Adrenal gland (tissue), 12 donors: ENCODE data around the gene SHE. TPM values are rescaled to one million over a fixed set of nuclear protein-coding genes. Genes with fewer than 3 reads are reported as not detected.

ENCODE experiments used
- DNase-seq, 7 donors: peaks; one replicate each; pipeline ENCODE4 v3.0.0-alpha.2; 2019 to 2020
- H3K27ac ChIP-seq, 5 donors: fragments of 200-600 bp; sonication (generic) in 4 of 5; 1 replicate in 3 of 5; 2 replicates in 2 of 5; pipeline versions ENCODE4 v1.5.1 to v1.8.0; 2016 to 2020; ENCODE audit warnings: mild to moderate bottlenecking in 1 of 5
- H3K27me3 ChIP-seq: fragments of 200-600 bp; 2 replicates; pipeline ENCODE4 v1.8.0; 2021
- H3K36me3 ChIP-seq, 2 donors: fragments of 200-600 bp; replicated peaks in 1 of 2; 1 replicate in 1 of 2; 2 replicates in 1 of 2; pipeline versions ENCODE4 v1.5.1 to v1.8.0; 2018 to 2022
- H3K4me1 ChIP-seq, 2 donors: fragments of 200-600 bp; replicated peaks in 1 of 2; 1 replicate in 1 of 2; 2 replicates in 1 of 2; pipeline versions ENCODE4 v1.5.1 to v1.8.0; 2018 to 2021
- H3K4me3 ChIP-seq, 4 donors: fragments of 200-600 bp; sonication (generic) in 3 of 4; one replicate each; pipeline ENCODE4 v1.5.1; 2016 to 2018
- H3K9me3 ChIP-seq, 3 donors: fragments of 200-600 bp; sonication (generic) in 1 of 3; replicated peaks in 1 of 3; 1 replicate in 2 of 3; 2 replicates in 1 of 3; pipeline versions ENCODE4 v1.5.1 to v1.8.0; 2016 to 2021
- CTCF ChIP-seq, 6 experiments: fragments of 450-650 bp in 4 of 6; fragments of 200-600 bp in 2 of 6; sonication (generic) in 1 of 6; IDR thresholded peaks; 1 replicate in 5 of 6; 2 replicates in 1 of 6; pipeline versions ENCODE4 v1.5.1 to v1.8.0; 2016 to 2021; ENCODE audit warnings: antibody characterized with exemption in 6 of 6, mild to moderate bottlenecking in 2 of 6, moderate library complexity in 1 of 6
- POLR2A ChIP-seq, 2 donors: fragments of 450-650 bp; IDR thresholded peaks; one replicate each; pipeline ENCODE4 v1.6.1; 2017; ENCODE audit warnings: antibody characterized with exemption in 2 of 2, mild to moderate bottlenecking in 2 of 2, moderate library complexity in 1 of 2
- WGBS, 4 donors: extraction: QIAGEN DNeasy Blood & Tissue Kit in 2 of 4; methylation state at CpG; one replicate each; pipeline versions ENCODE4 v1.1.5 to v1.1.7; 2013 to 2017; 5-methylcytosine and 5-hydroxymethylcytosine counted together
- intact Hi-C, 2 donors: fragments of 100-400 bp; cut with DNase I; formaldehyde crosslinking; loops; one replicate each; pipeline versions ENCODE4 v1.14.1 to v1.15.0; 2022 to 2023
- polyA plus RNA-seq, 3 donors: library from polyadenylated mRNA; stranded (reverse); fragments of 200-250 nt in 2 of 3; fragments of 350-450 nt in 1 of 3; fragmentation: Illumina TruSeq in 1 of 3; extraction: RNeasy Lipid Tissue Mini Kit (QIAGEN cat#74804) in 1 of 3; gene quantifications; one replicate each; pipeline ENCODE4 v1.2.3, GENCODE V29; 2013 to 2014
- total RNA-seq, 9 donors: library from RNA; depleted of rRNA in 4 of 9; stranded (reverse); fragments of >200 nt in 4 of 9; fragments of 120-200 nt in 1 of 9; fragmentation: NEBNext Ultra II Directional in 1 of 9; extraction: Animal tissue kit (Norgen Biotek cat#: 25700) in 1 of 9; gene quantifications; one replicate each; pipeline versions ENCODE4 v1.1.0 to v1.2.4, GENCODE V29; 2013 to 2023
- donor health status: healthy with polysubstance abuse.
- donor health status: Bipolar disorder and iron deficiency.
- donor health status: DM: yes; HTN: yes; CAD: no.
- donor health status: DM: no; HTN: no; CAD: no.
- donor health status: DM: no; HTN: no; CAD: no.
- donor health status: DM: yes; HTN: yes; CAD: no.

Gene SHE
- total and polyA plus RNA-seq, 12 donors: 6.4 to 30.7 (median 17.1) TPM

- H3K9me3 ChIP-seq: no peaks in the 10 kb centered on the region
- no peaks in the 10 kb centered on the region for H3K4me1 ChIP-seq
- H3K36me3 ChIP-seq: no peaks in the 10 kb centered on the region
- H3K27ac ChIP-seq: no peak overlapping the region
- TF ChIP-seq POLR2A (IDR thresholded peaks at IDR 0.05) (no peak), CTCF (IDR thresholded peaks at IDR 0.05) (no peak)
- H3K27me3 ChIP-seq: no peaks in the 10 kb centered on the region
- no peak for DNase-seq
- no peak overlapping the region for H3K4me3 ChIP-seq
- intact Hi-C loops: no loop called here
These were observed 22.7 kb upstream of the SHE start for GRCh38 chr1:154524881-154525280.

- H3K27me3 ChIP-seq: no peaks in the 10 kb centered on the region
- WGBS, 4 donors: 65 to 83% (median 69%) methylated on average over 3 of the region's 3 CpGs
- H3K9me3 ChIP-seq: no peaks in the 10 kb centered on the region
- TF ChIP-seq CTCF (IDR thresholded peaks at IDR 0.05): no peak
- TF ChIP-seq POLR2A (IDR thresholded peaks at IDR 0.05): no peak
- no peak for DNase-seq
- no peak overlapping the region for H3K4me3 ChIP-seq
- intact Hi-C loops: no loop called here
- no peak overlapping the region for H3K27ac ChIP-seq
- H3K36me3 ChIP-seq: no peaks in the 10 kb centered on the region
- no peaks in the 10 kb centered on the region for H3K4me1 ChIP-seq
These were observed 19.5 kb upstream of the SHE start for GRCh38 chr1:154521695-154522094.

GRCh38 chr1:154520333-154520732 lies 18.1 kb upstream of the SHE start:
- Histone ChIP-seq H3K4me3 (no peak overlapping the region), H3K36me3 (no peaks in the 10 kb centered on the region), H3K27ac (no peak overlapping the region), H3K4me1 (no peaks in the 10 kb centered on the region), H3K9me3 (no peaks in the 10 kb centered on the region), H3K27me3 (no peaks in the 10 kb centered on the region)
- TF ChIP-seq CTCF (IDR thresholded peaks at IDR 0.05) (no peak), POLR2A (IDR thresholded peaks at IDR 0.05) (no peak)
- 47 to 68% (median 54%) methylated on average over 3 of the region's 3 CpGs for WGBS, 4 donors
- DNase-seq: peak in 1 of 7 donors; percentile 10
- intact Hi-C loops: no loop called here

GRCh38 chr1:154519591-154519991 lies 17.4 kb upstream of the SHE start:
- Histone ChIP-seq H3K36me3 (no peaks in the 10 kb centered on the region), H3K4me3 (no peak overlapping the region), H3K9me3 (no peaks in the 10 kb centered on the region), H3K27ac (peak overlapping the region in 2 of 5 donors; percentile 14 to 26), H3K27me3 (no peaks in the 10 kb centered on the region), H3K4me1 (no peaks in the 10 kb centered on the region)
- intact Hi-C loops: no loop called here
- peak in 4 of 7 donors; percentile 8 to 27 (median 20) for DNase-seq
- 71 to 79% (median 73%) methylated on average over 9 of the region's 9 CpGs for WGBS, 4 donors
- no peak for TF ChIP-seq POLR2A (IDR thresholded peaks at IDR 0.05)
- TF ChIP-seq CTCF (IDR thresholded peaks at IDR 0.05): no peak
